Stimulated activated CD8-positive, alpha-beta memory T cell treated with anti-CD3 and anti-CD28 coated beads, Interleukin-7, amount 100 ng/mL, for 48 hours (primary cell): ENCODE measurements around the gene TMEM242.
"Not testable (repeated sequence)": the region's sequence is repeated elsewhere in the genome, so short reads cannot be mapped to it uniquely, and the experiment has no call there.

Source experiments
- DNase-seq, 2 donors: peaks; one replicate each; pipeline ENCODE4 v3.0.0-alpha.2; 2020; ENCODE audit warnings: low read depth in 1 of 2; ENCODE audit errors: extremely low read depth in 1 of 2

TMEM242 gene

GRCh38 chr6:157325069-157325805, 1.9 kb upstream of the TMEM242 start:
- no peak for DNase-seq

- DNase-seq = peak in 1 of 2 donors; percentile 1
Measured at GRCh38 chr6:157323966-157324300, 614 bp upstream of the TMEM242 start.

GRCh38 chr6:157322792-157323254, 496 bp downstream of the TMEM242 start:
- DNase-seq = peak; percentile 66 to 75

- no peak for DNase-seq
Measured at GRCh38 chr6:157316871-157317814, 6.2 kb downstream of the TMEM242 start.

- no peak for DNase-seq
Measured at GRCh38 chr6:157314705-157315321, 8.5 kb downstream of the TMEM242 start.

- no peak for DNase-seq
Measured at GRCh38 chr6:157313531-157314467, 9.5 kb downstream of the TMEM242 start.

- DNase-seq = no peak
Measured at GRCh38 chr6:157312757-157313156, 10.6 kb downstream of the TMEM242 start.

GRCh38 chr6:157310693-157311092, 12.6 kb downstream of the TMEM242 start:
- DNase-seq = not testable (repeated sequence)

GRCh38 chr6:157307661-157308060, 15.7 kb downstream of the TMEM242 start:
- no peak for DNase-seq

GRCh38 chr6:157305670-157306653, 17.4 kb downstream of the TMEM242 start:
- no peak for DNase-seq

GRCh38 chr6:157304899-157305663, 18.2 kb downstream of the TMEM242 start:
- DNase-seq = no peak

- no peak for DNase-seq
Measured at GRCh38 chr6:157302736-157303135, 20.6 kb downstream of the TMEM242 start.

GRCh38 chr6:157300436-157300835, 22.9 kb downstream of the TMEM242 start:
- no peak for DNase-seq

GRCh38 chr6:157300006-157300405, 23.3 kb downstream of the TMEM242 start:
- no peak for DNase-seq

- DNase-seq = no peak
Measured at GRCh38 chr6:157298216-157298724, 25.0 kb downstream of the TMEM242 start.

GRCh38 chr6:157294654-157295053, 28.7 kb downstream of the TMEM242 start:
- no peak for DNase-seq

- no peak for DNase-seq
Measured at GRCh38 chr6:157293780-157294179, 29.5 kb downstream of the TMEM242 start.

GRCh38 chr6:157292202-157292601, 31.1 kb downstream of the TMEM242 start:
- DNase-seq = no peak
